HEK293T (cell line): ENCODE results near the gene MFNG.

ENCODE experiments used
- CTCF ChIA-PET: fragments of 350-600 bp; formaldehyde crosslinking; extraction: SDS; loops from one replicate; lab custom pipeline; 2021; ENCODE audit warnings: antibody characterized with exemption, inconsistent platforms; lab: Yijun Ruan, JAX
- POLR2A ChIA-PET: fragments of 350-600 bp; formaldehyde crosslinking; extraction: SDS; loops from one replicate; lab custom pipeline; 2020; ENCODE audit warnings: antibody characterized with exemption, inconsistent platforms; lab: Yijun Ruan, JAX
- DNase-seq: peaks from one replicate; pipeline ENCODE4 v3.0.0; 2012; ENCODE audit warnings: mixed read lengths; ENCODE audit errors: extremely low spot score
- ARNT ChIP-seq: fragments of 450-650 bp; IDR thresholded peaks from 2 replicates; pipeline ENCODE4 v1.6.1; 2017; ENCODE audit warnings: mild to moderate bottlenecking
- BHLHE40 ChIP-seq: fragments of 450-650 bp; IDR thresholded peaks from 2 replicates; pipeline ENCODE4 v1.6.1; 2016; ENCODE audit warnings: mild to moderate bottlenecking, moderate library complexity, borderline replicate concordance
- CTBP1 ChIP-seq: fragments of 450-650 bp; IDR thresholded peaks from 2 replicates; pipeline ENCODE4 v1.6.1; 2016; ENCODE audit warnings: borderline replicate concordance
- ELF4 ChIP-seq: fragments of 450-650 bp; IDR thresholded peaks from 2 replicates; pipeline ENCODE4 v1.6.1; 2017; ENCODE audit warnings: antibody characterized with exemption
- FOXA1 ChIP-seq: fragments of 450-650 bp; IDR thresholded peaks from 2 replicates; pipeline ENCODE4 v1.6.1; 2016; ENCODE audit warnings: mild to moderate bottlenecking
- FOXK2 ChIP-seq: fragments of 450-650 bp; IDR thresholded peaks from 2 replicates; pipeline ENCODE4 v1.6.1; 2016; ENCODE audit warnings: mild to moderate bottlenecking
- FOXM1 ChIP-seq: fragments of 450-650 bp; IDR thresholded peaks from 2 replicates; pipeline ENCODE4 v1.6.1; 2017; ENCODE audit warnings: mild to moderate bottlenecking, borderline replicate concordance
- HDGF ChIP-seq: fragments of 450-650 bp; IDR thresholded peaks from 2 replicates; pipeline ENCODE4 v1.6.1; 2017; ENCODE audit warnings: antibody characterized with exemption, borderline replicate concordance
- L3MBTL2 ChIP-seq: fragments of 450-650 bp; conservative IDR thresholded peaks from 2 replicates; pipeline ENCODE4 v1.6.1; 2016; ENCODE audit warnings: mild to moderate bottlenecking
- LEF1 ChIP-seq: fragments of 450-650 bp; IDR thresholded peaks from 2 replicates; pipeline ENCODE4 v1.6.1; 2017; ENCODE audit warnings: mild to moderate bottlenecking, borderline replicate concordance
- NFRKB ChIP-seq: fragments of 450-650 bp; IDR thresholded peaks from 2 replicates; pipeline ENCODE4 v1.6.1; 2016; ENCODE audit warnings: mild to moderate bottlenecking, moderate library complexity
- PKNOX1 ChIP-seq: fragments of 450-650 bp; IDR thresholded peaks from 2 replicates; pipeline ENCODE4 v1.6.1; 2016
- SP1 ChIP-seq: fragments of 450-650 bp; IDR thresholded peaks from 2 replicates; pipeline ENCODE4 v1.6.1; 2017
- SUZ12 ChIP-seq: fragments of 450-650 bp; IDR thresholded peaks from 2 replicates; pipeline ENCODE4 v1.6.1; 2016; ENCODE audit warnings: mild to moderate bottlenecking
- TARDBP ChIP-seq: fragments of 450-650 bp; IDR thresholded peaks from 2 replicates; pipeline ENCODE4 v1.6.1; 2016
- ZNF384 ChIP-seq: fragments of 450-650 bp; IDR thresholded peaks from 2 replicates; pipeline ENCODE4 v1.6.1; 2016

The MFNG gene

GRCh38 chr22:37440875-37441274, 45.3 kb downstream of the MFNG start:
- CTCF ChIA-PET, result interaction anchor here (0.7 kb wide), 1 partner anchor 18 kb away, joined by 3 read pairs; no protein-coding TSS in a partner anchor
- no peak for DNase-seq
- POLR2A ChIA-PET, result no interaction called here
- TF ChIP-seq SUZ12 (no peak), SP1 (no peak), CTBP1 (no peak), FOXM1 (no peak), L3MBTL2 (no peak), PKNOX1 (no peak), BHLHE40 (no peak), ARNT (no peak), FOXA1 (no peak)

GRCh38 chr22:37439347-37439746, 46.8 kb downstream of the MFNG start:
- DNase-seq, result no peak
- ChIA-PET CTCF (interaction anchor here (0.6 kb wide), 1 partner anchor 180 kb away, joined by 4 read pairs; no protein-coding TSS in a partner anchor), POLR2A (no interaction called here)
- no peak for TF ChIP-seq L3MBTL2
- no peak for TF ChIP-seq ZNF384
- TF ChIP-seq BHLHE40, result no peak
- no peak for TF ChIP-seq SUZ12
- no peak for TF ChIP-seq SP1
- TF ChIP-seq ARNT, result no peak
- TF ChIP-seq FOXA1, result no peak
- no peak for TF ChIP-seq TARDBP
- no peak for TF ChIP-seq ELF4
- TF ChIP-seq PKNOX1, result no peak
- no peak for TF ChIP-seq CTBP1
- no peak for TF ChIP-seq NFRKB
- no peak for TF ChIP-seq FOXM1
- TF ChIP-seq LEF1, result no peak
- TF ChIP-seq FOXK2, result no peak
- no peak for TF ChIP-seq HDGF

- DNase-seq, result no peak
- TF ChIP-seq L3MBTL2 (no peak), ELF4 (no peak), FOXA1 (no peak)
- CTCF ChIA-PET, result no interaction called here
- POLR2A ChIA-PET, result no interaction called here
Observed at GRCh38 chr22:37435970-37436603, 50.1 kb downstream of the MFNG start.

- POLR2A ChIA-PET, result no interaction called here
- no peak for DNase-seq
- TF ChIP-seq SP1 (no peak), SUZ12 (no peak), BHLHE40 (no peak), PKNOX1 (no peak), L3MBTL2 (no peak), LEF1 (no peak), ELF4 (no peak), CTBP1 (no peak), FOXK2 (no peak), FOXA1 (no peak), TARDBP (no peak), HDGF (no peak), ZNF384 (no peak), NFRKB (no peak), FOXM1 (no peak), ARNT (no peak)
- CTCF ChIA-PET, result no interaction called here
Observed at GRCh38 chr22:37433786-37434185, 52.4 kb downstream of the MFNG start.

DNA sequence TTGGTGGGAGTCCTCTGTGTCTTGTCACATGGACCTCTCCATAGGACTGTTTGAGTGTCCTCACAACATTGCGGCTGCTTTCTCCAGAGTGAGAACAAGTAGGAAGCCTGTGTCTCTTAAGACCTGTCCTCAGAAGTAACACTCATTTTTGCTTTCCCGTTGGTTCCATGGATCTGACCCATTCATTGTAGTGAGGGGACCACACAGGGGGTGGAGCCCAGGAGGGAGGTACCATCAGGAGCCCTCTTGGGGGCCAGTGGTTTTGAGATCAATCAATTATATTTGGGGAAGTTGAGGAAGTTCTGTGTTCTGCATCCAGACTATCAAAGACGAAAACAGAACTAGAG, 53.5 kb downstream of the MFNG start:
- TF ChIP-seq HDGF (no peak), FOXK2 (no peak), TARDBP (no peak), FOXM1 (no peak), LEF1 (no peak), CTBP1 (no peak), FOXA1 (no peak), BHLHE40 (no peak), ELF4 (no peak), SUZ12 (no peak), ARNT (no peak), PKNOX1 (no peak), ZNF384 (no peak), SP1 (no peak), NFRKB (no peak), L3MBTL2 (no peak)
- CTCF ChIA-PET, result interaction anchor here (0.7 to 2.2 kb wide), 3 partner anchors 26 to 121 kb away, joined by 3 to 5 read pairs (median 4); no protein-coding TSS in a partner anchor

More for the DNA sequence above, 53.5 kb downstream of the MFNG start:
- no peak for DNase-seq
- POLR2A ChIA-PET, result no interaction called here
